Measurements from ENCODE around the gene PRSS56. TPM values are rescaled to one million over a fixed set of nuclear protein-coding genes. Genes with fewer than 3 reads are reported as not detected.

Gene PRSS56
- total and polyA plus RNA-seq, 4 donors, result not detected

- no peaks in the 10 kb centered on the region for H3K27me3 ChIP-seq (ENCODE audit: control insufficient read depth in 1 of 2, insufficient read depth in 2 of 2, low read length in 1 of 2)
Observed at GRCh38 chr2:232506709-232507108, 13.5 kb upstream of the PRSS56 start.

GRCh38 chr2:232508251-232508650 is 11.9 kb upstream of the PRSS56 start:
- Histone ChIP-seq H3K4me3 (ENCODE audit: low read length in 2 of 2) (no peak overlapping the region), H3K36me3 (ENCODE audit: control insufficient read depth in 1 of 2, insufficient read depth in 2 of 2, low read length in 1 of 2) (no peaks in the 10 kb centered on the region), H3K4me1 (ENCODE audit: control insufficient read depth in 1 of 2, insufficient read depth in 2 of 2, low read length in 2 of 2) (no peaks in the 10 kb centered on the region), H3K27me3 (ENCODE audit: control insufficient read depth in 1 of 2, insufficient read depth in 2 of 2, low read length in 1 of 2) (no peaks in the 10 kb centered on the region), H3K9me3 (ENCODE audit: control insufficient read depth, low read length) (no peaks in the 10 kb centered on the region), H3K27ac (ENCODE audit: low read depth in 1 of 2, low read length in 2 of 2) (no peak overlapping the region)
- ATAC-seq (ENCODE audit: low FRiP score) (no peak), DNase-seq (no peak)
- WGBS, 2 donors, result 73 to 81% methylated on average over 7 of the region's 7 CpGs
- intact Hi-C loops (cut with DNase I), result no loop called here

More at GRCh38 chr2:232506709-232507108, 13.5 kb upstream of the PRSS56 start:
- Histone ChIP-seq H3K4me1 (ENCODE audit: control insufficient read depth in 1 of 2, insufficient read depth in 2 of 2, low read length in 2 of 2) (no peaks in the 10 kb centered on the region), H3K36me3 (ENCODE audit: control insufficient read depth in 1 of 2, insufficient read depth in 2 of 2, low read length in 1 of 2) (no peaks in the 10 kb centered on the region), H3K9me3 (ENCODE audit: control insufficient read depth, low read length) (no peaks in the 10 kb centered on the region), H3K4me3 (ENCODE audit: low read length in 2 of 2) (no peak overlapping the region), H3K27ac (ENCODE audit: low read depth in 1 of 2, low read length in 2 of 2) (no peak overlapping the region)
- no peak for ATAC-seq (ENCODE audit: low FRiP score)
- intact Hi-C loops (cut with DNase I), result no loop called here
- 79 to 82% methylated on average over 4 of the region's 4 CpGs for WGBS, 2 donors
- no peak for DNase-seq

GRCh38 chr2:232511336-232511890 is 8.8 kb upstream of the PRSS56 start:
- no peak overlapping the region for H3K4me3 ChIP-seq (ENCODE audit: low read length in 2 of 2)
- H3K36me3 ChIP-seq (ENCODE audit: control insufficient read depth in 1 of 2, insufficient read depth in 2 of 2, low read length in 1 of 2), result no peaks in the 10 kb centered on the region
- no peak overlapping the region for H3K27ac ChIP-seq (ENCODE audit: low read depth in 1 of 2, low read length in 2 of 2)
- DNase-seq (no peak), ATAC-seq (ENCODE audit: low FRiP score) (no peak)
- intact Hi-C loops (cut with DNase I), result no loop called here
- H3K27me3 ChIP-seq (ENCODE audit: control insufficient read depth in 1 of 2, insufficient read depth in 2 of 2, low read length in 1 of 2), result no peaks in the 10 kb centered on the region
- no peaks in the 10 kb centered on the region for H3K9me3 ChIP-seq (ENCODE audit: control insufficient read depth, low read length)
- 24 to 32% methylated on average over 11 of the region's 11 CpGs for whole genome bisulfite sequencing, 2 donors
- H3K4me1 ChIP-seq (ENCODE audit: control insufficient read depth in 1 of 2, insufficient read depth in 2 of 2, low read length in 2 of 2), result no peaks in the 10 kb centered on the region

GRCh38 chr2:232512602-232513001 is 7.6 kb upstream of the PRSS56 start:
- 78 to 79% methylated on average over 10 of the region's 10 CpGs for WGBS, 2 donors
- intact Hi-C loops (cut with DNase I), result no loop called here
- ATAC-seq (ENCODE audit: low FRiP score) (no peak), DNase-seq (no peak)
- Histone ChIP-seq H3K4me1 (ENCODE audit: control insufficient read depth in 1 of 2, insufficient read depth in 2 of 2, low read length in 2 of 2) (no peaks in the 10 kb centered on the region), H3K9me3 (ENCODE audit: control insufficient read depth, low read length) (no peaks in the 10 kb centered on the region), H3K27me3 (ENCODE audit: control insufficient read depth in 1 of 2, insufficient read depth in 2 of 2, low read length in 1 of 2) (no peaks in the 10 kb centered on the region), H3K36me3 (ENCODE audit: control insufficient read depth in 1 of 2, insufficient read depth in 2 of 2, low read length in 1 of 2) (no peaks in the 10 kb centered on the region), H3K27ac (ENCODE audit: low read depth in 1 of 2, low read length in 2 of 2) (no peak overlapping the region), H3K4me3 (ENCODE audit: low read length in 2 of 2) (no peak overlapping the region)

GRCh38 chr2:232513353-232513752 is 6.8 kb upstream of the PRSS56 start:
- Histone ChIP-seq H3K9me3 (ENCODE audit: control insufficient read depth, low read length) (no peaks in the 10 kb centered on the region), H3K27me3 (ENCODE audit: control insufficient read depth in 1 of 2, insufficient read depth in 2 of 2, low read length in 1 of 2) (no peaks in the 10 kb centered on the region), H3K4me1 (ENCODE audit: control insufficient read depth in 1 of 2, insufficient read depth in 2 of 2, low read length in 2 of 2) (no peaks in the 10 kb centered on the region), H3K4me3 (ENCODE audit: low read length in 2 of 2) (no peak overlapping the region), H3K36me3 (ENCODE audit: control insufficient read depth in 1 of 2, insufficient read depth in 2 of 2, low read length in 1 of 2) (no peaks in the 10 kb centered on the region), H3K27ac (ENCODE audit: low read depth in 1 of 2, low read length in 2 of 2) (no peak overlapping the region)
- no peak for DNase-seq
- WGBS, 2 donors, result 76 to 80% methylated on average over 5 of the region's 5 CpGs
- intact Hi-C loops (cut with DNase I), result no loop called here
- no peak for ATAC-seq (ENCODE audit: low FRiP score)

GRCh38 chr2:232515639-232516038 is 4.5 kb upstream of the PRSS56 start:
- no peaks in the 10 kb centered on the region for H3K36me3 ChIP-seq (ENCODE audit: control insufficient read depth in 1 of 2, insufficient read depth in 2 of 2, low read length in 1 of 2)
- H3K4me1 ChIP-seq (ENCODE audit: control insufficient read depth in 1 of 2, insufficient read depth in 2 of 2, low read length in 2 of 2), result no peaks in the 10 kb centered on the region
- DNase-seq, result no peak
- WGBS, 2 donors, result 91 to 92% methylated on average over 7 of the region's 7 CpGs
- ATAC-seq (ENCODE audit: low FRiP score), result no peak
- intact Hi-C loops (cut with DNase I), result no loop called here
- H3K27ac ChIP-seq (ENCODE audit: low read depth in 1 of 2, low read length in 2 of 2), result no peak overlapping the region
- no peaks in the 10 kb centered on the region for H3K27me3 ChIP-seq (ENCODE audit: control insufficient read depth in 1 of 2, insufficient read depth in 2 of 2, low read length in 1 of 2)
- no peaks in the 10 kb centered on the region for H3K9me3 ChIP-seq (ENCODE audit: control insufficient read depth, low read length)
- H3K4me3 ChIP-seq (ENCODE audit: low read length in 2 of 2), result no peak overlapping the region

- DNase-seq, result no peak
- Histone ChIP-seq H3K4me1 (ENCODE audit: control insufficient read depth in 1 of 2, insufficient read depth in 2 of 2, low read length in 2 of 2) (no peaks in the 10 kb centered on the region), H3K4me3 (ENCODE audit: low read length in 2 of 2) (no peak overlapping the region), H3K9me3 (ENCODE audit: control insufficient read depth, low read length) (no peaks in the 10 kb centered on the region), H3K27ac (ENCODE audit: low read depth in 1 of 2, low read length in 2 of 2) (no peak overlapping the region), H3K36me3 (ENCODE audit: control insufficient read depth in 1 of 2, insufficient read depth in 2 of 2, low read length in 1 of 2) (no peaks in the 10 kb centered on the region), H3K27me3 (ENCODE audit: control insufficient read depth in 1 of 2, insufficient read depth in 2 of 2, low read length in 1 of 2) (no peaks in the 10 kb centered on the region)
- ATAC-seq (ENCODE audit: low FRiP score), result no peak
- WGBS, 2 donors, result 89 to 90% methylated on average over 3 of the region's 3 CpGs
- intact Hi-C loops (cut with DNase I), result no loop called here
Observed at GRCh38 chr2:232516551-232516950, 3.6 kb upstream of the PRSS56 start.

- Histone ChIP-seq H3K27ac (ENCODE audit: low read depth in 1 of 2, low read length in 2 of 2) (no peak overlapping the region), H3K4me1 (ENCODE audit: control insufficient read depth in 1 of 2, insufficient read depth in 2 of 2, low read length in 2 of 2) (no peaks in the 10 kb centered on the region), H3K36me3 (ENCODE audit: control insufficient read depth in 1 of 2, insufficient read depth in 2 of 2, low read length in 1 of 2) (no peaks in the 10 kb centered on the region), H3K27me3 (ENCODE audit: control insufficient read depth in 1 of 2, insufficient read depth in 2 of 2, low read length in 1 of 2) (no peaks in the 10 kb centered on the region), H3K4me3 (ENCODE audit: low read length in 2 of 2) (no peak overlapping the region), H3K9me3 (ENCODE audit: control insufficient read depth, low read length) (no peaks in the 10 kb centered on the region)
- no peak for ATAC-seq (ENCODE audit: low FRiP score)
- intact Hi-C loops (cut with DNase I), result no loop called here
- 71 to 72% methylated on average over 6 of the region's 6 CpGs for WGBS, 2 donors
- DNase-seq, result no peak
Observed at GRCh38 chr2:232518844-232519243, 1.3 kb upstream of the PRSS56 start.

GRCh38 chr2:232520489-232520888 is 301 bp downstream of the PRSS56 start:
- Histone ChIP-seq H3K9me3 (ENCODE audit: control insufficient read depth, low read length) (no peaks in the 10 kb centered on the region), H3K27me3 (ENCODE audit: control insufficient read depth in 1 of 2, insufficient read depth in 2 of 2, low read length in 1 of 2) (no peaks in the 10 kb centered on the region), H3K4me3 (ENCODE audit: low read length in 2 of 2) (no peak overlapping the region), H3K27ac (ENCODE audit: low read depth in 1 of 2, low read length in 2 of 2) (no peak overlapping the region), H3K36me3 (ENCODE audit: control insufficient read depth in 1 of 2, insufficient read depth in 2 of 2, low read length in 1 of 2) (no peaks in the 10 kb centered on the region), H3K4me1 (ENCODE audit: control insufficient read depth in 1 of 2, insufficient read depth in 2 of 2, low read length in 2 of 2) (no peaks in the 10 kb centered on the region)
- WGBS, 2 donors, result 69 to 71% methylated on average over 15 of the region's 15 CpGs
- ATAC-seq (ENCODE audit: low FRiP score) (no peak), DNase-seq (no peak)
- intact Hi-C loops (cut with DNase I), result loop anchor here in 1 of 2 donors (10.0 kb wide), 1 partner anchor 616 kb away; no protein-coding TSS in a partner anchor
